HG03064 (cell line): ENCODE data around the gene TNFSF13.

Experiments used
- ATAC-seq: cut with Tn5 transposase; IDR thresholded peaks from one replicate; pipeline ENCODE4 v1.9.1; 2021; ENCODE audit warnings: low read depth; ENCODE audit not compliant: unreplicated experiment

Gene TNFSF13

GRCh38 chr17:7573324-7574080 lies 15.0 kb downstream of the TNFSF13 start:
- no peak for ATAC-seq

GRCh38 chr17:7574176-7574953 lies 15.8 kb downstream of the TNFSF13 start:
- ATAC-seq = no peak

DNA sequence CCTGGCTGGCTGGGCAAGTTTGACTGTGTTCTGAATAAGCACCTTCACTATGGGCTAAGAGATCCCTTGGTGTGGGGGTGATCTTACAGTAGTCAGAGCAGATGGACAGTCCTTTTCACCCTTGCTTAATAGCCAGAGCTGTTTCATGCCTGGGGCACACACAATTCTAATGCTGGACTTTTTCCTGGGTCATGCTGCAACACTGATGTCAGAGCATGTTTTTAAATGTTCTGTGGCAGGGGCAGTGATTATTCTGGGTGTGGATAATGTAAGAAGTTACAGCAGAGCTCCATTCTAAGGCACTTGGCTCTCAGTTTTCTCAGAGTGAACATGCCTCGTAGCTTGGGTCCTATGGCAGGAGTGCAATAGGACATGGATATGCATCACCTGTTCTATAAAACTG lies 16.9 kb downstream of the TNFSF13 start:
- no peak for ATAC-seq

- no peak for ATAC-seq
These were observed 17.4 kb downstream of the TNFSF13 start for GRCh38 chr17:7575959-7576358.

DNA sequence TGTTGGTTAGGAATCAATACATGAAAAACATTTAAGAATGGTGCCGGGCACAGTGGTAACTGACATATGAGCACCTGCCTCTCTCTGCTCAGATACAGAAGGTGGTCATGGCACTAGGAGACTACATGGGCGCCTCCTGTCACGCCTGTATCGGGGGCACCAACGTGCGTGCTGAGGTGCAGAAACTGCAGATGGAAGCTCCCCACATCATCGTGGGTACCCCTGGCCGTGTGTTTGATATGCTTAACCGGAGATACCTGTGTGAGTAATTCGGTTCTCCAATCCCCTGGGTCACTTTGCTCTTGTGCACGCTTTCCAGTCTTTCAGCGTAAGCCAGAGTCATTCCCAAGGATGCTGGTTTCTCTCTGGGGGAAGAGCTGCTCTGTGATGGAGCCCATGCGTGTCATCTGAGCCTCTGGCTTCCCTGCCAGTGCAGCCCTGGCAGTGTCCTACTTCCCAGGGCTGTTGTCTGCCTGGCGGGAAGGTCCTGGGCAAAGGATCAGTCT lies 17.9 kb downstream of the TNFSF13 start:
- no peak for ATAC-seq

DNA sequence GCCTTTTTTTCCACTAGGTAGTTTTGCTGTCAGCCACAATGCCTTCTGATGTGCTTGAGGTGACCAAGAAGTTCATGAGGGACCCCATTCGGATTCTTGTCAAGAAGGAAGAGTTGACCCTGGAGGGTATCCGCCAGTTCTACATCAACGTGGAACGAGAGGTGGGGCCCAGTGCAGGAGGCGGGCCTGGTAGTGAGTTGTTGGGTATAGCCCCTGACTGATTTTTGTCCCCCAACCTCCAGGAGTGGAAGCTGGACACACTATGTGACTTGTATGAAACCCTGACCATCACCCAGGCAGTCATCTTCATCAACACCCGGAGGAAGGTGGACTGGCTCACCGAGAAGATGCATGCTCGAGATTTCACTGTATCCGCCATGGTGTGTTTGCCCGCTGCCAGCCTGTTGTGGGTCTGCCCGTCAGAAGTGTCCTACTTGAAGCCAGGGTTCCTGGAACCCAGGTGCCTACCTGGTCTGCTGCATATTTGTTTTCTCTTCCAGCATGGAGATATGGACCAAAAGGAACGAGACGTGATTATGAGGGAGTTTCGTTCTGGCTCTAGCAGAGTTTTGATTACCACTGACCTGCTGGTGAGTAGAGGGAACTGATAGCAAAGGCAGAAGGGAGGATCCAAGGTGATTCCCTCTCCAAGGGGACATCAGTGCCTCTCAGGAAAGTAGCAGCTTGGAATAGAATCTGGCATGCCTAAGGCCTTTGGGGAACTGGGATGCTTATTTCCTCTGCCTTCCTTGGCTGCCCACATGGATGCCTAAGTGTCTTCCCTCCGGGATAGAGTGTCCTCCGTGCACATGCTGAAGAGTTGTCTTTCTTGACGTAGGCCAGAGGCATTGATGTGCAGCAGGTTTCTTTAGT lies 19.0 kb downstream of the TNFSF13 start:
- no peak for ATAC-seq

- no peak for ATAC-seq
These were observed 20.7 kb downstream of the TNFSF13 start, which contains the start of gene CD68 for GRCh38 chr17:7579001-7579833. CD68 (plus strand) TSS chr17:7579638; CDS start chr17:7579678, 40 bp downstream.

DNA sequence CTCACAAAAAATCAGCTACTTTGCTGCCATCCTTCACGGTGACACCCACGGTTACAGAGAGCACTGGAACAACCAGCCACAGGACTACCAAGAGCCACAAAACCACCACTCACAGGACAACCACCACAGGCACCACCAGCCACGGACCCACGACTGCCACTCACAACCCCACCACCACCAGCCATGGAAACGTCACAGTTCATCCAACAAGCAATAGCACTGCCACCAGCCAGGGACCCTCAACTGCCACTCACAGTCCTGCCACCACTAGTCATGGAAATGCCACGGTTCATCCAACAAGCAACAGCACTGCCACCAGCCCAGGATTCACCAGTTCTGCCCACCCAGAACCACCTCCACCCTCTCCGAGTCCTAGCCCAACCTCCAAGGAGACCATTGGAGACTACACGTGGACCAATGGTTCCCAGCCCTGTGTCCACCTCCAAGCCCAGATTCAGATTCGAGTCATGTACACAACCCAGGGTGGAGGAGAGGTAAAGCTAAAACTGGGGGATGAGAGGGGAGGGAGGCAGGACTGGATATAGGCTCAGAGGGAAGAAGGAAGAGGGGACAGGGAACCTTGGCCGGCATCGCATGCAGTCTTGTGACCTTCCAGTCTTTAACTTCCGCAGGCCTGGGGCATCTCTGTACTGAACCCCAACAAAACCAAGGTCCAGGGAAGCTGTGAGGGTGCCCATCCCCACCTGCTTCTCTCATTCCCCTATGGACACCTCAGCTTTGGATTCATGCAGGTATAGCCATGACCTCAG lies 21.5 kb downstream of the TNFSF13 start:
- no peak for ATAC-seq

- ATAC-seq = no peak
These were observed 22.3 kb downstream of the TNFSF13 start for GRCh38 chr17:7580604-7581575.

- no peak for ATAC-seq
These were observed 24.1 kb downstream of the TNFSF13 start for GRCh38 chr17:7582396-7583252.

DNA sequence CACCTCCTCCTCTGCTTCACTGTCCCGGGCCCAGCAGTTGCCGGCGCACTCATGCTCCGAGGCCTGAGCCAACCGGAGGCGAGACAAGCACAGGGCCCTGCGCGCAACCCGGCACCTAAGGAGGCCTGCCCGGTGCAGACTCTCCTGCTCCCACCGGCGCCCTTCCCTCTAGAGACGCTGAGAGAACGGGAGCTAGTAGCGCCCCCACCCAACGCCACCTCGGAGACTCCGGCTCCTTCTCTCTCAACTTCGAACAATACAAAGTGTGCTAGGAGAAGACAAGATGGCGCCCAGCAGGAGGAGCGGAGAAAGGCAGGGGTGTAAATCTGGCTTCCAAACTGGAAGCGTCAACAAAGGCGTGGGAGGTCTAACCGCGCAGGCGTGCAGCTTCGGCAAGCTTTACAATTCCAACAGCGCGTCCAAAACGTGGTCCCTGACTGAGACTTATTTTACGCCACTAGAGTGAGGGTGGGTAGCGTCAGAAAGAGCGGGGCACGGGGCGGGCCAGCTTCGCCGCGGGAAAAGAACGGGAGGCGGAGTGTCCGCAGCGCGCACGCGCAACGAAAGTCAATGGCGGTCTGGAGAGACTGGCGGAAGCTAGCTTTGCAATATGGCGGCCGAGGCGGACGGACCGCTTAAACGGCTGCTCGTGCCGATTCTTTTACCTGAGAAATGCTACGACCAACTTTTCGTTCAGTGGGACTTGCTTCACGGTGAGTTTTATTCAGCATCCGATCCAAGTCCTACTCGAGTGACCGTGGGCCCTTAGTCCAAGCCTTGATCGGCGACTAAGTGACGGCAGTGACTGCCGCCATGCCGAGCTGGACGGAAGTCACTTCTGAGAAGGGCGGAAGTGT lies 24.9 kb downstream of the TNFSF13 start, which contains the start of gene MPDU1:
TSS of gene MPDU1 (plus strand) at position 600 of the 857 bp plus-strand sequence. CDS start at position 611, 11 bp downstream.
- peak; percentile 53 for ATAC-seq

GRCh38 chr17:7586673-7587419 lies 28.3 kb downstream of the TNFSF13 start:
- ATAC-seq = no peak

DNA sequence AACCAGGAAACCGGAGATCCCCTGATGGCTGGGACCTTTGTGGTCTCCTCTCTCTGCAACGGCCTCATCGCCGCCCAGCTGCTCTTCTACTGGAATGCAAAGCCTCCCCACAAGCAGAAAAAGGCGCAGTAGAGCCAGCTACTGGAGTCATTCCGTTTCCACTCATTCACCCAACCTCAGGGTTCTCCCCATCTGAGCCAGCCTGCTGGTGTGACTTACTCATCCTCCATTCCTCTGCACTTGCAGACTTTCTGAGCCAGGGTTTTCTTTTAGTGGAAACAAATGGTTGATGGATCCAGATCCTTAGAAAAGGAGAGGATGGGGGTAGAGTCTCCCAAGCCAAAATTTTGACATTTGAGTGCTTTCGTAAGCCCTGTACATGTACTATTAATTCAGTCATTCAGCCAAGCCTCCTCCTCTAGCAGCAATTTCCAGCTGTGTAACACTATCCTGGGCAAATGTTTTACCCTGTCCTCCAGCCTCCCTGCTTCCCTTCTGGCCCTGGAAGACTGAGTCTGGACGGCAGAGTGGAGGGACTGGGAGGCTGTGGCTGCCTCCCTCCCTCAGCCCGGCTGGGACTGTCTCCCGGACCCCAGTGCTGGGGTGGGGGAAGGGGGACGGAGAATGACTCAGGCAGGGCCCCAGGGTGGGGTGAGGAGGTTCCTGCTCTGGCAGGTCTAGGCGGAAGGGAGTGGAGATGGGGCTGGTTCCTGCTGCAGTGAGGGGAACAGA lies 29.0 kb downstream of the TNFSF13 start:
- no peak for ATAC-seq

GRCh38 chr17:7588553-7589203 lies 30.1 kb downstream of the TNFSF13 start:
- no peak for ATAC-seq
